Astrocyte of the cerebellum (primary cell): ENCODE data around the gene P4HB.

ENCODE experiments used
- DNase-seq: peaks from one replicate; pipeline ENCODE4 v3.0.0-alpha.2; 2011; ENCODE audit warnings: low read depth
- H3K4me3 ChIP-seq: 2 replicates; pipeline ENCODE4 v1.5.1; 2011; ENCODE audit warnings: mild to moderate bottlenecking, low read depth, low read length, moderate library complexity
- CTCF ChIP-seq: IDR thresholded peaks from 2 replicates; pipeline ENCODE4 v1.5.1; 2012; ENCODE audit warnings: low read length, low read depth, moderate library complexity, mild to moderate bottlenecking; ENCODE audit errors: missing control alignments
- in situ Hi-C: cut with HindIII; loops from 2 replicates; pipeline ENCODE4 v1.10.0; 2017; ENCODE audit warnings: low sequenced_read_pairs

Gene P4HB

DNA sequence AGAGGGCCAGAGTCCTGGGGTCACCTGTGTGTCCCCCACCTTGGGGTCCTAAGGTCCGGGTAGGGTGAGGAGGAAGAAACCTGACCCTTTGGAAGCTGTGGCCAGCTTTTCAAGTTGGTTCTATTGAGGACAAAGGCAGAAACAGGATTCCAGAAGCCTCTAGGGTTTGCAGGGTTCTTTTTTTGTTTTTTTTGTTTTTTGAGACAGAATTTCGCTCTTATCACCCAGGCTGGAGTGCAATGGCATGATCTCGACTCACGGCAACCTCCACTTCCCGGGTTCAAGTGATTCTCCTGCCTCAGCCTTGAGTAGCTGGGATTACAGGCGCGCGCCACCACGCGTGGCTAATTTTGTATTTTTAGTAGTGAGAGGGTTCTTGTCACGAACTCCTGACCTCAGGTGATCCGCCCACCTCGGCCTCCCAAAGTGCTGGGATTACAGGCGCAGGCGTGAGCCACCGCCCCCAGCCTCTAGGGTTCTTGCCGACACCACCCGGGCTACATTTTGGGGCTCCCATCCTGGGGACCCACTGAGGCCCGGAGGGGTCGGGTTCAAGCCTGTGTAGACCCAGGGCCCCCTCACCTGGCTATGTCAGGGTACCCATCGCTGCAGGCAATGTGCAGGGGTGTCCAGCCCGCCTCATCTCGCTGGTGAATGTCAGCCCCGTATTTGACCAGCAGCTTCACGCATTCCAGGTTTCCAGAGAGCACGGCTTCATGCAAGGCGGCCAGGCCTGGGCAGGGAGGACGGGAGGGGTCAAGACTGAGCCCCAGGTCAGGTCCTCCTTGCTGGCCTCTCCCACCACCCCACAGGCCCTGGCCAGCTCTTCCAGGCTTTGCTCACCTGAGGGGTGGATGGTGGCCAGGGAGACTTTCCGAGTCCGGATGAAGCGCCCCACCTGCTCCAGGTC is 26.2 kb downstream of the P4HB start:
- TF ChIP-seq CTCF: no peak

DNA sequence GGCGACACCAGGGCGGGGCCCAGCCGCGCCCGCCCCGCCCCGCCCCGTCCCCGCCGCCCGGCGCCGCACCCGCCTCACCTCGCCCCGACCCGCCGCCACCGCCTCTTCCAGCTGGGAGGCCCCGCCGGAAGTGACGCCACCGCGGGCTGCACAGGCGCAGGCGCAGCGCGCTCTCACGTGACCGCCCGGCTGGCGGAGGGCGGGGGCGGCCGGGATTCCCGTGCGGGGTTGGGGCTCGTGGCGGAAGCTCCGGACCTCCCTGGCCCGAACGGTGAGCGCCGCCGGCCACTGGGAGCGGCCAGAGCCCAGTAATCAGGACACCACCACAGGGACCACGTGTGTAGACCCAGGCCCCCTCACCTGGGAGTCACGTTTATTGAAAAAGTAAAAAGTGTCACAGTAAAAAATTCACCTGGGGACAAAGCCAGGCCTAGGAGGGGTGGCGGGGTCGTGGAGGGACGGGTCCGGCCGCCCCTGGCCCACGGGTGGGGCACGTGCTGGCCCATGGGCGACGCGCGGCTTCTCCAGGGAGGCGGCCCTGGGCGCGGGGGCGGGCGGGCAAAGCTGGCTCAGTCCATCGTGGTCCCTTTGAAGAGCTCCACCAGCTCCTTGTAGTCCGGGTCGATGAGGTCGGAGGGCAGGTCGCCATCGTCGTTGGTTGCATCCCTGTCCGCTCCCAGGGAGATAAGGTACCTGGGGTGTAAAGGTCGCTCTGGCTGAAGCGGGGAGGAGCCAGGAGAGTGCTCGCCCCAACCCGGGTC is 27.0 kb downstream of the P4HB start, which contains the start of gene MCRIP1:
TSS of gene MCRIP1 (minus strand) at position 132 of the 761 bp plus-strand sequence. CDS start 8,785 bp downstream, outside the sequence.
- in situ Hi-C loops: no loop called here
- DNase-seq: peak; percentile 77
- no peak for TF ChIP-seq CTCF
- peak within 1 kb of the TSS; percentile 77 for H3K4me3 ChIP-seq

More for the DNA sequence above, 26.2 kb downstream of the P4HB start:
- peak overlapping the region; percentile 76 for H3K4me3 ChIP-seq
- in situ Hi-C loops: no loop called here
- DNase-seq: no peak

DNA sequence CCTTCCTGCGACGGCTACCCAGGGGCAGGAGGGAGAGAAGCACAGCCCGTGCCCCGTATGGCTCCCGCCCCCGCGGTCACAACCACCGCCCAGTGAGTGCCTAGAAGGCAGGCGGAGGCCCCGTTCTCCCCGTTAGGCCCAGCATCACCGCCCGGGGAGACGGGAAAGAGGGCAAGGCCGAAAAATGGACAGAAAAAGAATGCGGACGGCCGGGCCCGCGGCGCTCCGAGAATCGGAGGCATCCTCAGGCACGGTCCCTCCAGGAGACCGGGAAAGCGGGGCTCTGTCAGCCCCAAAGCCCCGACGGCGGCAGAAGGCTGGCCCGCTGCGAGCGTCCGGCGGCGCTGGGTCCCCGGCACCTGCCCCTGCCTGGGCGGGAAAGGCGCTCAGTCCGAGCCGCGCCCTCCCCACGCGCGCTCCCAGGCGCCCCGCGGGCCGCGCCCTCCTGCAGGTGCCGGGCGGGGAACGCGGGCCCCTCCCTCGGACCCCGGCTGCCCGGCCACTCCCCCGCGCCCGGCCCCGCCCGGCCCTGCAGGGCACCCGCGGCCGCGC is 27.7 kb downstream of the P4HB start:
- TF ChIP-seq CTCF: no peak
- H3K4me3 ChIP-seq: peak overlapping the region; percentile 77
- in situ Hi-C loops: no loop called here
- DNase-seq: no peak

GRCh38 chr17:81831957-81832607 is 28.3 kb downstream of the P4HB start:
- no peak for TF ChIP-seq CTCF
- H3K4me3 ChIP-seq: peak overlapping the region; percentile 77
- in situ Hi-C loops: no loop called here
- no peak for DNase-seq

GRCh38 chr17:81831563-81831956 is 28.8 kb downstream of the P4HB start:
- no peak for DNase-seq
- TF ChIP-seq CTCF: no peak
- in situ Hi-C loops: no loop called here
- H3K4me3 ChIP-seq: peak overlapping the region; percentile 77

DNA sequence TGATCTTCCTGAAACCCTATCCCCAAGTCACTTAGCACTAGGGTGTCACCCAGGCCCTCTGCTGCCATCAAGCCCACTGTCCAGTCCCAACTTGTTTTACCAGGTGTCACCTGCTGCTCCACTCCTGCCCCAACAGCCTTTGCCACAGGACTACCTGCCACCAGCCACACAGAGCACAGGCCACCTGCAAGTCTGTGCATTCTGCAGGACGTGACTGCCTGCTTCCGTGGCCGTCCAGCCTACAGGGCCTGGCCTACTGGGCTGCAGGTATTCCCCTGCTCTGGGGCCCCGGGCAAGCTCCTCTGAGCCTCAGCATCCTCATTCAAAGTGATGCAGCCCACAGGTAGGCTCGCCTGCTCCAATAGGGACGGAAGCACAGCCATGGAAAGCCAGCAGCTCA is 30.5 kb downstream of the P4HB start:
- no peak for TF ChIP-seq CTCF
- no peak for DNase-seq
- no peak overlapping the region for H3K4me3 ChIP-seq
- in situ Hi-C loops: no loop called here
